ENCODE data around the gene ADAM15. TPM values are rescaled to one million over a fixed set of nuclear protein-coding genes. Genes with fewer than 3 reads are reported as not detected.

The ADAM15 gene
- total RNA-seq, 2 donors from 2014 or later = 146 to 178 TPM

- intact Hi-C loops (cut with DNase I) = no loop called here
- DNase-seq (ENCODE audit: low spot score) = peak; percentile 89
Measured at GRCh38 chr1:155078469-155079209, 27.5 kb downstream of the ADAM15 start, which contains the start of gene EFNA3. Gene EFNA3, plus strand, starts transcription at chr1:155078837. Its CDS starts 105 bp downstream, at chr1:155078942.

- intact Hi-C loops (cut with DNase I) = no loop called here
- DNase-seq (ENCODE audit: low spot score) = no peak
Measured at GRCh38 chr1:155079210-155079486, 28.0 kb downstream of the ADAM15 start.

- intact Hi-C loops (cut with DNase I) = no loop called here
- no peak for DNase-seq (ENCODE audit: low spot score)
Measured at GRCh38 chr1:155079487-155080311, 28.6 kb downstream of the ADAM15 start.

GRCh38 chr1:155080312-155081228, 29.5 kb downstream of the ADAM15 start:
- intact Hi-C loops (cut with DNase I) = no loop called here
- no peak for DNase-seq (ENCODE audit: low spot score)

- intact Hi-C loops (cut with DNase I) = no loop called here
- no peak for DNase-seq (ENCODE audit: low spot score)
Measured at GRCh38 chr1:155081472-155082300, 30.6 kb downstream of the ADAM15 start.

GRCh38 chr1:155082301-155083051, 31.4 kb downstream of the ADAM15 start:
- no peak for DNase-seq (ENCODE audit: low spot score)
- intact Hi-C loops (cut with DNase I) = no loop called here

- intact Hi-C loops (cut with DNase I) = no loop called here
- no peak for DNase-seq (ENCODE audit: low spot score)
Measured at GRCh38 chr1:155083052-155083541, 32.0 kb downstream of the ADAM15 start.

- no peak for DNase-seq (ENCODE audit: low spot score)
- intact Hi-C loops (cut with DNase I) = loop anchor here in 1 of 2 donors (2.0 kb wide), 1 partner anchor 39 kb away; no protein-coding TSS in a partner anchor
Measured at GRCh38 chr1:155083865-155084721, 33.0 kb downstream of the ADAM15 start.

- intact Hi-C loops (cut with DNase I) = loop anchor here in 1 of 2 donors (2.0 kb wide), 1 partner anchor 40 kb away; no protein-coding TSS in a partner anchor
Measured at GRCh38 chr1:155084722-155085503, 33.8 kb downstream of the ADAM15 start.

GRCh38 chr1:155085504-155086127, 34.5 kb downstream of the ADAM15 start:
- DNase-seq (ENCODE audit: low spot score) = peak; percentile 87
- intact Hi-C loops (cut with DNase I) = loop anchor here in 1 of 2 donors (2.0 kb wide), 1 partner anchor 41 kb away; no protein-coding TSS in a partner anchor

More at GRCh38 chr1:155084722-155085503, 33.8 kb downstream of the ADAM15 start:
- DNase-seq (ENCODE audit: low spot score) = peak; percentile 97

- intact Hi-C loops (cut with DNase I) = no loop called here
- DNase-seq (ENCODE audit: low spot score) = peak; percentile 91
Measured at GRCh38 chr1:155086128-155086741, 35.1 kb downstream of the ADAM15 start.

- DNase-seq (ENCODE audit: low spot score) = no peak
- intact Hi-C loops (cut with DNase I) = no loop called here
Measured at GRCh38 chr1:155086856-155087535, 35.9 kb downstream of the ADAM15 start.

- peak; percentile 94 for DNase-seq (ENCODE audit: low spot score)
- intact Hi-C loops (cut with DNase I) = loop anchor here (1.0 to 5.0 kb wide), 4 partner anchors 36 to 76 kb away; partner anchors contain the start of gene EFNA1 (in 1 of the 2)
Measured at GRCh38 chr1:155091071-155092051, 40.2 kb downstream of the ADAM15 start.

Data from posterior vena cava (tissue), 2 donors.